SKM-1 (cell line): ENCODE data around the gene FAM3C.

Experiments
- DNase-seq: peaks from one replicate; lab custom pipeline; 2025; ENCODE audit not compliant: unreplicated experiment; lab: John Stamatoyannopoulos, UW

The FAM3C gene

DNA sequence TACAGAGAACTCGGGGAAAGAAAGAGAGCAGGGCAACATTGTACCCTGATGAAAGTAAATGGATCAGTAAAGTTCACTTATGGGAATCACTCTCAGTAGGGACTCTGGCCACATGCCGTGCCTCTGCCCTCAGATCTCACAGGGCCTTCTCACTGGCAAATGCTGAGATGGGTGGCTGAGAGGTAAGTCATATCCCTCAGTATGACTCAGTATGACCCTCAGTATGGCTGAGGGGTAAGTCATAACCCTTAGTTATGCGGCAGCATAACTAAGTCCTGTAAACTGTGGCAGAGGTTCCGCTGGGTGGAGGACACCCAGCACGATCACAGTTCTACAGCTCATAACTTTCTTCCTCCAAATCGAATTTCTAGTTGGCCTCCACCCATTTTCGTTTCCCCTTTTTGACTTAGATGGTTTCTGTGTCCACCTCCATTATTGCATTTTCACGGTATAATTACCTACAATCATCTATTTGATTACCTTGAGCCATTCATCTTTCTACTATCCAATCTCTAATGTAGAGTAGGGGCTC lies 93.8 kb downstream of the FAM3C start:
- DNase-seq = no peak

DNA sequence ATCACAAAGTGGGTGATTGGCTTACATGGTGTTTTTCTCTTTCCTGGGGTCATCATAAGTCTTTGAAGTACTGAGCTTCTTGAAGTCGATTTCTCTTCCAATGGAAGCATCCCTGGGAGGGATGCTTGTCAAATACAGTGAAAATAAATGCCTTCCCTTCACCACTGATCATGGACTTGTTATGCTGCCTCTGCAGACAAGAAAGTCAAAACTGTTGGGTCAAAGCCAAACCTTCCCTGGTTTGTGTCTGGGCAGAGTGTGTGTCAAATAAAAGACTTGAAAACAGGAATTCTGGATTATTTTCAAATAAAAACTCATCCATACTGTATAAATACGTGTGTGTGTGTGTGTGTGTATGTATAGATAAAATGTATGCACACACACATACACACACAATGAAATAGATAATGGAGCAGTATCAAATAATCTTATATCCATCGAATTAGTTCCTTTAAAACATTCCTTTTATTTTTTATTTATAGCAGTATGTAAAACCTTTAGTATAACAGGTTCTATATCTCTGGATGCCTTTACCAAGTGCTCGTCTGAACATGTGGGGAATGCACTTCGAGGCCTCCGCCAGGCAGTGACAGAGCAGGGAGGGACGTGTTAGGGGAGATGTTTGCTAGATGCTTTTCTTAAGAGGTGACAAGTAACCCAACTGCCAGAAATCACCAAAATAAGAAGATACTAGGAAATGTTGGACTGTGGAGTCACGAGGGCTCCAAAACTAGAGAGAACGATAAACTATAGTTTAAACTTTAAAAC lies 94.5 kb downstream of the FAM3C start:
- no peak for DNase-seq

DNA sequence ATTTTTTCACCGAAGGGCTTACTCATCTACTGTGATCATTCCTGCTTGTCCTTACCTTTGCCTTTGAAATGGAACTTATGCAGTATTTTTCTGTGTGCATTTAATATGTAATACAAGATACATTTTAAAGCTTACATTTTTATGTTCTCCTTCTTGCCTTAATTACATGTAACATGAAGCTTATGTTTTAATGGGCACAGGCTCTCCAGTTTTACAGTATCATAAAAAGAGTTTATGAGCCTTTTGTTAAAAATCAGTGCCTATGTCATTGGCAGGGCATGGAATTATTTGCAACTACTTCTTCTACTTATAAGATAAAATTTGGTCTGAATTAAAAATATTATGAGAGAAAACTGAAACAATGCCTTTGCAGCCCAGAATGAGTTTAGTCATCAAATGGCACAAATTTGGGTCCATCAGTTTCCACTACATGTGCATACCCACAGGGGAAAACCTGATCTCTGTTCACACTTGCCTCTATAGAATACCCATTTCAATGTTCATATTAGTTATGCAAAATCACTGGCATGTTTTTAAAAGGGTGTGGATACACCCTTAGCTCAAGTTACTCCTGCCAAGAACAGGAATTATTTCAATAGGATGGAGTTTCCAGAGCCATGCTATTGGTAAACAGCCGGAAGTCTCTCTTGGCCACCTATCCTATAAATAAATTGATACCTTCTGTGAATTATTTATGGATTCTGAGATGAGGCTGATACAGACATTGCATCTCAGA lies 95.3 kb downstream of the FAM3C start:
- DNase-seq = no peak
